GM19452 (cell line): ENCODE data around the gene SPATA19.
"Not testable (repeated sequence)": the region's sequence is repeated elsewhere in the genome, so short reads cannot be mapped to it uniquely, and the experiment has no call there.

Experiments
- ATAC-seq: cut with Tn5 transposase; IDR thresholded peaks from one replicate; pipeline ENCODE4 v1.9.1; 2021; ENCODE audit not compliant: unreplicated experiment

The SPATA19 gene

GRCh38 chr11:133845413-133845812, at the start of gene SPATA19:
SPATA19 (minus strand) TSS chr11:133845513; CDS start chr11:133845446, 67 bp downstream.
- ATAC-seq: no peak

DNA sequence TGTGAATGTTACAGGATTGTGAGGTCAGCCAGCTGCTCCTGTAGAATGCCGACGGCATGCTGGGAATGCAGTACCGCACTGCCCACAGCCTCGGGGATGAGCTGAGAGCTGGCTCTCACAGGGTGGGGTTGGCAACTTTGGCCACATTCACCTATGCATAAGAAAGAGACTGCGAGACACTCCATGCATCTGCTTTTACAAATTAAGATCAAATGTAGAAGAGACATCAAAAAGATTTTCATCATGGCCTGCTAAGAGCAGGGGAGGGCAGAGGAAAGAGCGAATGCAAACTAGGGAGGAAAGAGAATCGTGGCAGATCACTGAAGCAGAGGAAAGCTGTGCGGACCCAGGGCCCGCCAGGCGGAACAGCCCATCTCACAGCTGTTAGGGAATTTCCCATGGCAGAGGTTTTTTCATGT, 49.8 kb upstream of the SPATA19 start:
- peak; percentile 50 for ATAC-seq

DNA sequence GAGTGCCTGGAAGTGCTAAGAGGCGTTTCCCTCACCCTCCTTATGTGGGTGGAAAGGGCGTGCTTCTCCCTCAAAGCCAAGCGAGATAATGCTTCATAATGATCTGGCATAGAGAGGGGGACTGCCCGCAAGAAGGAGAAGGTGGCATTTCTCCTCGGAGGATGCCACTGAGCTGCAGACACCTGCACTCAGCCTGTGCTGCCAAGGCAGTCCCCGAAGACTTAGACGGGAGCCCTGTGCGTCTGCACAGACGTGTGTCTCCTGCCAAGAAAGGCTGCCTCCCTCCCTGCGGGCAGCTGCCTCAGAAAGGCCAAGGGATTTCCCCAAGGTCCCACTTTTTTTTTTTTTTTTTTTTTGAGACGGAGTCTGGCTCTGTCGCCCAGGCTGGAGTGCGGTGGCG, 48.1 kb upstream of the SPATA19 start:
- no peak for ATAC-seq

DNA sequence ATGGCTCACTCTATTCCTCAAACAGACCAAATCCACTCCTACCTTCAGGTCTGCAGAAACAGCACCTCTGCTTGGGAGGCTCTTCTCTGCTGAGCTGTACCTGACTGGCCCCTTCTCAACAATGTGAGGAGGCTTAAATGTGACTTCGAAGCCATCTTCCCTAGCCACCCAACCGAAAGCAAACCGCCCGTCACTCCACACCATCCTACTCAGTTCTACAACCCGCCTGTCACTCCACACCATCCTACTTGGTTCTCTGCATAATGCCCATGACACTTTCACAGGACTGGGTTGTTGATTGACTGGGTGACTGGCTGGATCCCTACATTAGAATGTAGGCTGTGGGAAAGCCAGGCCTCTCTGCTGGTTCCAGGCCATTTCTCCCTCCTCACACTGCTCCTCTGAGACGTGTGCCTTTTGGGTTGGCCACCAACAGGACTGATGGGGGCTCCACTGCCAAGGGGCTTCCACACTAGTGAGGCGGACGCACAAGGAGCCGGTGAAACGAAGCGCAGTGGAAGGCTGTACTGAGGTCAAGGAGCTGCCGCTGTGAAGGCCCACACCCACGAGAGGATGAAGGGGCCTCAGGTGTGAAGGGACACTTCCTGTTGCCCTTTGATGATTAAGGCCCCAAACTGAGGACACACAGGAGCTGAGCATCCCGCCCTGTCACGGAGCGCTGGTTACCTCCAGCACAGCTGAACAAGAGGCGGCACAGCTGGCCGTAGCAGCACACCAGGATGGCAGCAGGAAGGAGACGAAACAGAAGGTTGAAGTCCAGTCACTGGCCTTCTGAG, 47.5 kb upstream of the SPATA19 start:
- ATAC-seq: no peak

- ATAC-seq: no peak
Observed at GRCh38 chr11:133892126-133892525, 46.8 kb upstream of the SPATA19 start.

- ATAC-seq: no peak
Observed at GRCh38 chr11:133889893-133890292, 44.6 kb upstream of the SPATA19 start.

DNA sequence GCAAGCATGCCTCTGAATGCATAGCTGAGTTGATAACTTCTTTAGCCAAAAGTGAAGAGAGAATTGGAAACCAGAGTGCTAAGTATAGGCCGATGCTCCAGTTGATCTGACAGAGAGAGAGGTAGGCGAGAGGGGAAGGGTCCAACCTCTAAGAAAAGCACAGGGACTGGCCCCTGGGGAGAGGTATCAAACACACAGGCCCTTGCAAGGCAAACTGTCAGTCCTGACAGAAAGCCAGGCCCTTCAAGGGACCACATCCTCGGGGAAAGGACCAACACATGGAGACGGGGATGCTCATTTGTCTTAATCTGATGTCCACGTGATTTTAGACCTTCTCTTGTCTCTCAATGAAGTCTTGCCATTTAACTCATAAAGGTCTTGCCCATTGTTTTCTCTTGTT, 43.9 kb upstream of the SPATA19 start:
- ATAC-seq: no peak

- no peak for ATAC-seq
Observed at GRCh38 chr11:133887692-133888332, 42.5 kb upstream of the SPATA19 start.

DNA sequence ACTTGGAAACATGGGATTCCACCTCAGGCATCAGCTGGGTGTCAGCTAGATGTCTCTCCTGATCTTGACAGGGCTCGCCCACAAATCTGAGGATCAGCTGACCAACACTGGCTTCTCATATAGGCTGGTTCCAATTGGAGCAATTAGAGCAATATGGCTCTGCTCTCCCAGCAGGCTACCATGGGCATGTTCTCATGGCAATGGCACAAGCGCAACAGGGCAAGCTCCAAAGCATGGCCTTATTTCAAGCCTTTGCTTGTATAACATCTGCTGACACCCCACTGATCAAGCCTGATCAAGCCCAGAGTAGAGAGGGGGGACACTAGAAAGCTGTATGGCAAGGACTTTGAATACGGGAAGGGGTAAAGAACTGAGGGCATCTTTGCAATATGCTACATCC, 40.7 kb upstream of the SPATA19 start:
- ATAC-seq: no peak

- ATAC-seq: no peak
Observed at GRCh38 chr11:133872160-133872559, 26.8 kb upstream of the SPATA19 start.

DNA sequence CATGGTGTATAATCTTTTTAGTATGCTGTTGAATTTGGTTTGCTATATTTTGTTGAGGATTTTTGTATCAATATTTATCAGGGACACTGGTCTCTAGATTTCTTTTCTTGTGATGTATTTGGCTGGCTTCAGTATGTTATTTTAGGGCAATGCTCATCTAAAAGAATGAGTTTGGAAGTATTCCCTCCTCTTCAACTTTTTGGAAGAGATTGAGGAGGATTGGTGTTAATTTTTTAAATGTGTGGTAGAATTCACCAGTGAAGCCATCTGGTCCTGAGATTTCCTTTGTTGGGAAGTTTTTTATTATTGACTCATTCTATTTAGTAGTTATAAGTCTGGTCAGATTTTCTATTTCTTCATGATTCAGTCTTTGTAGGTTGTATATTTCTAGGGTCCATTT, 22.1 kb upstream of the SPATA19 start:
- no peak for ATAC-seq

- no peak for ATAC-seq
Observed at GRCh38 chr11:133865466-133865865, 20.2 kb upstream of the SPATA19 start.

DNA sequence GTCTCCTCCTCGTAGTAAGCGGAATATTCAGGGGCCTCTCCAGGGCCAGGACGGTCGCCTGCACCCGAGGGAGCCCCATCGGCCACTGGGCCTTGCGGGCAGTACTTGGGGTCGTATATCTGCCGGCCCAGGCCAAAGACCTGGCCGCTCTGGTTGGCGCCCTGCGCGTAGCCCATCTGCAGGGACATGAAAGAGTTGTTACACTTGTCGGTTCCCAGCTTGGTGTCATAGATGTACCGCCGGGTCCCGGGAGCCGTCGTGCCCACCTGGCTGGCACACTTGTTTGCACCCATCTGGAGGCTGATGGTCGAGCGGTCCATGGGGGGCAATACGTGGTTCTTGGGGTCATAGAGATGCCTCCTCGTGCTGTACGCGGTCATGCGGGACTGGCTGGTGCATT, 19.4 kb upstream of the SPATA19 start:
- ATAC-seq: no peak

DNA sequence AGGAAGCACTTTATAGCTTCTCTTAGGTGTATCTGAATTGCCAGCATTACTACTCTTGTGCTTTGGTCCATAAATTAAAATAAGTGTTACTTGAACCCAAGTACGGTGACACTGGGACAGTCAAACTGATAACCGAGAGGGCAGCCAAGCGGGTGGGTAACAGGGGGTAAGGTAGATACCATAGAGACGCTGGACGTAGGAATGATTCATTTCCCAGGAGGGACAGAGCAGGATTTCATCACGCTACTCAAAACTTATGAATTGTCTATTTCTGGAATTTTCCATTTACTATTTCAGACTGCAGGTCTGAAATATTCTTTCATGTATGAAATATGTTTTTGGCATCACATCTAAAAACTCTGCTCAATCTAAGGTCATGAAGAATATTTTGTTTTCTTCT, 14.8 kb upstream of the SPATA19 start:
- no peak for ATAC-seq

DNA sequence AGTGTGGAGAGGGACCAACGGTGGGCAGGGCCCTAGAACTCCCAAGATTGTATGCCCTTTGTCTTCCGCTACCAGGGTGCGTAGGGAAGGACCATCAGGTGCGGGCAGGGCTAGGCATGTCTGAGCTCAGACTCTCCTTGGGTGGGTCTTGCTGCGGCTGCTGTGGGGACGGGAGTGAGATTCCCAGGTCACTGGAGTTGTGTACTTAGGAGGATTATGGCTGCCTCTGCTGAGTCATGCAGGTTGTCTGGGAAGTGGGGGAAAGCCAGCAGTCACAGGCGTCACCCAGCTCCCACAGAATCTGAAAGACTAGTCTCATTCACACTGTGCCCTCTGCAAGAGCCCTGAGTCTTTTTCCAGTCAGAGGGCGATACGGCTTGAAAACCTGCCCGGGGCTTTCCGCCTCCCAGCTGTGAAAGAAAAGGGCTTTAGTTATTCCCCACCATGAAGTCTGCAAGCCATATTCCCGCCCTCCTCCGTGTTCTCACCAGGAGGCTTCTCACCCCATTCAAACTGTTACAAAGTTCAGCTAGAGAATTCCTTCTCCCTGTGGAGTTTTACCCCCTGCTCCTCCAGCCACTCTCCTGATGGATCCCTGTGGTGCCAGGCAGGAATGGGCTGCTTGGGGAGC, 9.1 kb upstream of the SPATA19 start:
- ATAC-seq: not testable (repeated sequence)

DNA sequence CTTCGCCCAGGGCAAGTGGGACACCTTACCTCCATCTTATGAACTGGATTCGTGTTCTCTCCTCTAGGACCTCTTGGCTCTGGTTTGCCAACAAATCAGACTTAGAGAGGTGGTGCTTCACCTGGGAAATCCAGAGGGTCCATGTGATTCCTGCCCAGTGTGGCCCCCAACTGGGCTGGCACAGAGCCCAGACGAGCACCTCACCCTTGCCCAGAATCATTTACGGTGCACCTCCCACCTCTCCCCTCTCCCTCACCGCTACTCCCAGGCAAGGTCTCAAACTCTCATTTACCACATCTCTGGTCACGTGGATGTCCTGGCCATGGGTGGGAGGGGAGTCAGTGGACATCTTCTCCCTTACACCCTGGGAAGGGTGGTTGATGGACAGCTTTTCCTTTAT, 1.1 kb downstream of the SPATA19 start:
- no peak for ATAC-seq

- ATAC-seq: no peak
Observed at GRCh38 chr11:133843454-133843987, 1.8 kb downstream of the SPATA19 start.

- ATAC-seq: no peak
Observed at GRCh38 chr11:133842730-133843129, 2.6 kb downstream of the SPATA19 start.

DNA sequence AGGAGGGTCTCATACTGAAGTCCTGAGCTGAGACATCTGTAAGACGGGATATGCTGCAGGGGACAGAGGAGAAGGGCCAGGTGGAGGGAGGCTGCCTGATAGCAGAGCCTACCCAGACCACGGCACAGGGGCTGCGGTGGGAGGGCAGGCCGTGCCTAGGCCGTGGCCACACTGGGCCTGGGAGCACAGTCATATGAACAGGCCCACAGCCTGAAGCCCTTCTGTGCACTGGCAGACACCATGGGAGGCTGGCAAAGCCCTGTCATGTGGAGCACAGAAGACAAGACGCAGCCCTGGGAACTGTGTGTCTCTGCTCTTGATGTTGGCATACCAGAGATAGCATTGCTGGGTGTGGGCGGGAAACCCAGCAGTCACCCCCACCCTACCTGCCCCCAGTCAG, 3.3 kb downstream of the SPATA19 start:
- ATAC-seq: no peak

DNA sequence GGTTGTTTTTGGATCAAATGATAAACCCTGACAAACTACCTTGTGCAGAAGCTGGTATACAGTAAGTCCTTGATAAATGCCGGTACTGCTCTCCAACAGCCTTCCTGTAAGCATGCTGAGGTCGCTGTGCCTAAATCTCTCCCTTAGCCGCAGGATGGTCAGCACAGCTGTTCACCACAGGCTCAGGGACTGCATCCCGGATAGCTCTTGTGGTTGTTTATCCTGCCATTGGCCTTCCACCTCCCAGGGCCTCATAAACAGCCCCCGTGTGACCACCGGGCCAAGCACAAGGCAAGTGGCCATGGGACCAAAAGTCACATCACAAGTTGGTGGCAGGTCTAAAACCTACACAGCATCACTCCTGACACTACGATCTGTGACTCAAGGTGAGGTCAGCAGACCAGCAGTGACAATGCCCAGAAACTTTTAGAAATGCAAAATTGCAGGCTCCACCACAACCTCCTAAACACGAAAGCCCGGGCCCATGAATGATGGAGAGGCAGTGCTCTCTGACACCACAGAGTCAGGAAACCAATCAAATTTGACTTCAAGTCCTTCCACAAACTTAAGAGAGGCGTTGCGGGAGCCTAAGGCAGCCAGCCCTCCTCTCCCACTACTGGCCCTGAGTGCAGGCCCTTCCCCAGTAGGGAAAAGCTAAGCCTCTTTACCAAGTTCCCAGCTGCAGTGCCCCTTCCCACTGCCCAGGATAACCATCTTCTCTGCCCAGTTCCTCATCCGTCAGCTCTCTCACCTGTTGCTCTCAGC, 3.9 kb downstream of the SPATA19 start:
- ATAC-seq: no peak

GRCh38 chr11:133840479-133840941, 4.8 kb downstream of the SPATA19 start:
- ATAC-seq: no peak
